Measurements from ENCODE around the gene TGIF2. TPM values are rescaled to one million over a fixed set of nuclear protein-coding genes. Genes with fewer than 3 reads are reported as not detected.

Gene TGIF2
- total and polyA plus RNA-seq, 2 of the 13 experiments (the other 11 are each of a cell fraction or from before 2014, with no cell fraction given): 41.3 to 53.9 TPM

DNA sequence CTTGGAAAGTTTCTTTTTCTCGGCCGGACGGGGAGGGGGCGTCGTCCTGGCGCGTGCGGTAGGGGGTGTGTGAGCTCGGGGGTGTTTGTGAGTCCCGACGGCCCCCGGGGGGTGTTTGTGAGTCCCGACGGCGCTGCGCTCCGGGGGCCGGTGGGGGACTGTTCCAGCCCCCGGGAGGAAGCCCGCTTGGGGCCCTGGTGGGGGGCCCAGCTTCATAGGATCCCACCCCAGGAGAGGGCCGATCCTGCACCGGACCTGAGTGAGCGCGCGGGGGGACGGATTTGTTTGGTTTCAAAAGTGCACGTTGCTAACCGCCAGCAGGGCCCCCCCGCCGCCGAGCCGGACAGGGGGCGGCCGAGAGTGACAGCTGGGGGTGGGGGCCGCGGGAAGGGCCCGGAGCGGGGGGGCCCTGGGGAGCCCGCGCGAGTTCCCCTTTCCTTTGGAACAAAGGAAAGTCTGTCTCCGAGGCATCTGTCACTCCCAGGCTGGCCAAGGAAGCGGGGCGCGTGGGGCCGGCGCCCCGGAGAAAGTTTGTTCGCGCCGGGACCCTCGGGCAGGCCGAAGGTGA, 485 bp downstream of the TGIF2 start (continued):
- TF ChIP-seq NFAT5 (CRISPR knock-in tag; IDR thresholded peaks at IDR 0.05) (0 out of 2 replicates have a peak, but pooled peaks have one; percentile 30), CBFB (CRISPR knock-in tag; IDR thresholded peaks at IDR 0.05) (peak; percentile 57; the same call in 1 of the 2 replicates), ZNF232 (CRISPR knock-in tag; IDR thresholded peaks at IDR 0.05; ENCODE audit: borderline replicate concordance) (peak; percentile 69; the same call in 1 of the 2 replicates), ESRRA (CRISPR knock-in tag; IDR thresholded peaks at IDR 0.05; ENCODE audit: low read depth) (no peak), MED13 (CRISPR knock-in tag; IDR thresholded peaks at IDR 0.05) (peak; percentile 71; the same call in 1 of the 2 replicates), PRDM15 (CRISPR knock-in tag; IDR thresholded peaks at IDR 0.05) (peak; percentile 28; the same call in 1 of the 2 replicates), CREM (IDR thresholded peaks at IDR 0.05) (no peak; the same call in 1 of the 2 replicates), CREM (CRISPR knock-in tag; IDR thresholded peaks at IDR 0.05) (no peak), SALL1 (CRISPR knock-in tag; IDR thresholded peaks at IDR 0.05) (0 out of 2 replicates have a peak, but pooled peaks have one; percentile 35), ZBTB7A (CRISPR knock-in tag; IDR thresholded peaks at IDR 0.05) (peak; percentile 49)
- TF ChIP-seq, protein P1, sequence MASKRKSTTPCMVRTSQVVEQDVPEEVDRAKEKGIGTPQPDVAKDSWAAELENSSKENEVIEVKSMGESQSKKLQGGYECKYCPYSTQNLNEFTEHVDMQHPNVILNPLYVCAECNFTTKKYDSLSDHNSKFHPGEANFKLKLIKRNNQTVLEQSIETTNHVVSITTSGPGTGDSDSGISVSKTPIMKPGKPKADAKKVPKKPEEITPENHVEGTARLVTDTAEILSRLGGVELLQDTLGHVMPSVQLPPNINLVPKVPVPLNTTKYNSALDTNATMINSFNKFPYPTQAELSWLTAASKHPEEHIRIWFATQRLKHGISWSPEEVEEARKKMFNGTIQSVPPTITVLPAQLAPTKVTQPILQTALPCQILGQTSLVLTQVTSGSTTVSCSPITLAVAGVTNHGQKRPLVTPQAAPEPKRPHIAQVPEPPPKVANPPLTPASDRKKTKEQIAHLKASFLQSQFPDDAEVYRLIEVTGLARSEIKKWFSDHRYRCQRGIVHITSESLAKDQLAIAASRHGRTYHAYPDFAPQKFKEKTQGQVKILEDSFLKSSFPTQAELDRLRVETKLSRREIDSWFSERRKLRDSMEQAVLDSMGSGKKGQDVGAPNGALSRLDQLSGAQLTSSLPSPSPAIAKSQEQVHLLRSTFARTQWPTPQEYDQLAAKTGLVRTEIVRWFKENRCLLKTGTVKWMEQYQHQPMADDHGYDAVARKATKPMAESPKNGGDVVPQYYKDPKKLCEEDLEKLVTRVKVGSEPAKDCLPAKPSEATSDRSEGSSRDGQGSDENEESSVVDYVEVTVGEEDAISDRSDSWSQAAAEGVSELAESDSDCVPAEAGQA (IDR thresholded peaks at IDR 0.05; ENCODE audit: low read depth): no peak
- TF ChIP-seq, protein P1 (CRISPR knock-in tag; IDR thresholded peaks at IDR 0.05; ENCODE audit: borderline replicate concordance): 0 out of 2 replicates have a peak, but pooled peaks have one; percentile 27
